A549 treated with ZK216348 at 1 μM for 4 hours (cell line): ENCODE measurements around the gene CD37. TPM values are rescaled to one million over a fixed set of nuclear protein-coding genes. Genes with fewer than 3 reads are reported as not detected.

Experiments used
- total RNA-seq: library from RNA; stranded (reverse); fragments of 200-300 nt; extraction: Qiagen RNA extraction; gene quantifications from 5 replicates; pipeline ENCODE4 v1.2.3, GENCODE V29; 2022; ENCODE audit warnings: low read depth

The CD37 gene, protein sequence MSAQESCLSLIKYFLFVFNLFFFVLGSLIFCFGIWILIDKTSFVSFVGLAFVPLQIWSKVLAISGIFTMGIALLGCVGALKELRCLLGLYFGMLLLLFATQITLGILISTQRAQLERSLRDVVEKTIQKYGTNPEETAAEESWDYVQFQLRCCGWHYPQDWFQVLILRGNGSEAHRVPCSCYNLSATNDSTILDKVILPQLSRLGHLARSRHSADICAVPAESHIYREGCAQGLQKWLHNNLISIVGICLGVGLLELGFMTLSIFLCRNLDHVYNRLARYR
- 0.13 TPM in 1 of 5 replicates, not detected in the others for total RNA-seq

DNA sequence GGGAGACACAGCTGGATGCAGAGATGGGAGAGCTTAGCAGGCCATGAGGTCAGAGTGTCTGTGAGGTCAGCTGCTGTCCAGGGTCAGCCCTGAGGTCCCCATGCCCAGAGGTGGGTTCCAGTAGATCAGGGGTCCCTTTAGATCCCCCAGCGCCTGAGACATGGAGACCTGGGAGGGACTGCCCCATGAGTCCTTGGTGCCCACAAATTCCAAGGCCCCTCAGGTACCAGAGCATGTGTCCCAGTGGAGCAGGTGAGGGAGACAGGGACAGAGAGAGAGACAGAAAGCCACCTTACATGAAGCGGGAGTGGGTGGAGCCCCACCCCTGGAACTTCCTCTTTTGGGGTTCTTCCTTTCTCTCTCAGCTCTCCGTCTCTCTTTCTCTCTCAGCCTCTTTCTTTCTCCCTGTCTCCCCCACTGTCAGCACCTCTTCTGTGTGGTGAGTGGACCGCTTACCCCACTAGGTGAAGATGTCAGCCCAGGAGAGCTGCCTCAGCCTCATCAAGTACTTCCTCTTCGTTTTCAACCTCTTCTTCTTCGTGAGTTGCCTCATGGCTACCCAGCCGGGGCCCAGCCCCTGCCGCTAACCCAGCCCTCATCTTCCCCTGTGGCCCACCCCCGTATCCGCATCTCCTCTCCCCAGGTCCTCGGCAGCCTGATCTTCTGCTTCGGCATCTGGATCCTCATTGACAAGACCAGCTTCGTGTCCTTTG, at the start of gene CD37:
CD37 (plus strand) TSS at position 336 of the 713 bp plus-strand sequence; CDS start at position 471, 135 bp downstream.

DNA sequence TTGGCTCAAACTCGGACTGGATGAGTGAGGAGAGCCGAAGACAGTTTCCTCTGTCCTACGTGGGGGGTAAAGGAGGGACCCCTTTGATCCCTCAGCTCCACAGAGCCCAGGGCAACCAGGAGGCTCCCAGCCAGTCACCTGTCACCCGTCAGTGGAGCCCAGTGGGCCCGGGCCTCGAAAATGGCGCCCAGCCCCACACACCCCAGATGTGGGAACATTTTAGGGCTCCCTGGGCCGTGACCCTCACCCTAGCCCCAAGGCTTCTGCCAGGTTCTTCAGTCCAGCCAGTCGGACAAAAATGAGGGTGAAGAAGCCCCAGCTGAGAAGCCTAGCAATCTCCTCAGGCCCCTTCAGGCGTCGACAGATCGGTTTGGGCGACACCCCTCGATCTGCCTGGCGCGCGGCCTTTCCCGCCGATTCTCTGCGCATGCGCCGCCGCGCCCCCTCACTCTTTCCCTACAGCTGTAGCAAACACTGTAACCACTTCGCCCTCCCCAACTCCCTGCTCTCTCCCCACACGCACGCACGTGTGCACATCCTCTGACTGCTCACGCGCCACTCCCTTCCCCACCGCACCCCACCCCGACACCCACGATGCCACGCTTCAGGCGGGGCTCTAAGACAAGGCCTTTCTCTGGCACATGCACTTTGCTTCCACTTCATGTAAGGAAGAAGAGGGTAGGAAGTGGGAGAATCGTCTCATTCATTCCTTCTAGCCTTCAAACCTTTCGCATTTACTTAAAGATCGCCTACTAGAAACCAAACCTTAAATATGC, 10.2 kb upstream of the CD37 start, which contains the start of gene SLC6A16:
SLC6A16 (minus strand) TSS at position 391 of the 776 bp plus-strand sequence. CDS start 13,844 bp downstream, outside the sequence.

DNA sequence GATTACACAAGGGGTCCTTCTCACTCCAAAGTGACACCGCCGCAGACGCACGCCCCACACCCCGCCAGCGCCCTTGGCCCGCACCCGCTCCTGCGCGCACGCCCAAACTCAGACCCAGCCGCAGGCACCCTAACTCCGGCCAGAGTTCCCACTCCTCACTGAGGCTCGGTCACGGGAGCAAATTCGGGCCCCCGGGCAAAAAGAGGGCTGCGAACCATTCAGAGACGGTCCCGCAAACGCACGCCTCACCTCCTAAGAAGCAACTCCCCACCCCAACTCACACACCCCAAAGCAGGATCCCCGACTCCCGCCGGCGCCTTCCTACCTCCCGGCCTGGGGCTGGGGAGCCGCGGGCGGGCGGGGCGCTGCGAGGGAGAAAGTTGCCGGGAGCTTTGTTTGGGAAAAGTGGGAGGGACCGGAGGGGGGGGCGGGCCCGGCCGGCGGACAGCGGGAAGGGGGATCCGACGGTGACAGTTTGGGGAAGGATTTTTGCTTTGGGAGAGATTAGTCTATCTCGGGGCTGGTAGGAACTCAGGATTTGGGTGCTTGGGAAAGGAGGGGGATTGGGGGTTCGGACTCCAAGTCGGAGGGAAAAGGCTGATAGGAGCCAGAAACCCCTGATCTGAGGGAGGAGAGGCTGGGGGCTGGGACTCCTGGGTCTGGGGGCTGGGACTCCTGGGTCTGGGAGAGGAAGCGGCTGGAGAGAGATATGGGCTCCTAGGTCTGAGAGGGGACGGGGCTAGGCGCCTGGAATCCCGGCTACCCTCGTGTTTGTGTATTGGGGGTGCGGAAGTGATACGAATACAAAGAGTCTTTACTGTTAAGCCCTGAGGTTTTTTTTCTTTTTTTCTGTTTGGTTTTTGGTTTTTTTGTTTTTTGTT, 27.1 kb downstream of the CD37 start, which contains the start of gene TEAD2:
TEAD2 (minus strand) TSS at position 369 of the 881 bp plus-strand sequence. CDS start 2,341 bp downstream, outside the sequence.

DNA sequence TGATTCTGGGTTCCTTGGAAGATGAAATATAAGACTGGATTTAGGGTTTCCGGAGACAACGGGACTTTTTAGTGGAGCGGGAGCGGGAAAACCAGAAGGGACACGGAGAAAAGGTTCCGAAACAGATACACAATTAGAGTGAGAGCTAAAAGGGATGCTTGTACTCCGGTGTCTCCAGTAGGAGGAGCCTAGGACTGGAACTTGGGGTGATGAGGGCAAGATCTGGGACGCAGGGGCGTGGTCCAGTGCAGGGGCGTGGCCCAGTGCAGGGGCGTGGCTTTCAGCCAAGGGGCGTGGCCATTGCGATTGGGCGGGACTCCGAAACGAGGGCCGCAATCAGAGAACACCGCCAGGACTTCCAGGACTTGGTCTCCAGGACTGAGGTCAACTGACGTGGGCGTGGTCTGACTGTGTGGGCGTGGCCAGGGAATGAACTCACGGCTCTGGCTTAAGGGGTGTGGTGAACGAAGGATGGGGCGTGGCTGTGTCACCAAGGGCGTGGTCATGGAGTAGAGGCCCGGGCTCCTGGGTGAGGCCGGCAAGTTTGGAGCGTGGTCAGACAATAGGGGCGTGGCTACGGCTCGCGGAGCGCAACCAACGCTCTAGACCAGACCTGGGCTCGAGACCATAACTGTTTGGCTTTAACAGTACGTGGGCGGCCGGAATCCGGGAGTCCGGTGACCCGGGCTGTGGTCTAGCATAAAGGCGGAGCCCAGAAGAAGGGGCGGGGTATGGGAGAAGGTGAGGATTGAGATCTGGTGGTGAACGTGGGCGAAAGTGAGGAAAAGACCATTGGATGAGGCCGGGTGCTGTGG, 28.3 kb downstream of the CD37 start, which contains the start of gene DKKL1:
DKKL1 (plus strand) TSS at position 610 of the 815 bp plus-strand sequence; CDS start at position 732, 122 bp downstream.

DNA sequence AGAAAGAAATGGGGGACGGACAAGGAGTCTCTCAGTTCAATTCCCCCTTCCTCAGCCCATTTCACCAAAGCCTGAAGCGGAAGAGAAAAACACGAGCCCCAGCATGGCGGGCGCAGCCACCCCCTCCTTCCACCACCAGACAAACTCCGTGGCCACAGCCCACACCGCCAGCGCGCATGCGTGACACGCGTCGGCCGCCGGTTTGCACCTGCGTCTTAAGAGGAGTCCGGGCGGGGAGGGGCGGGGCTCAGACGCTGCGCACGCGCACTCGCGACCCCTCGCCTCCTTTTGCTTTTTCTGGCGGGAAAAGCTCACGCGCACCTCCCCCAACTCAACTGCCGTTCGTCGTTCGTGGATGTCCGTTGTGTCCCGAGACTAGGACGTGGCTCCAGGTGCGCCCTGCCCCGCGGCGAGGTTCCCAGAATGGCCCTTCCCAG, 52.7 kb downstream of the CD37 start, which contains the start of gene KASH5:
KASH5 (plus strand) TSS at position 314 of the 437 bp plus-strand sequence. CDS start 2,635 bp downstream, outside the sequence.

Other genes starting within 250 kb of the CD37 start
- gene SNRNP70, start 250.0 kb upstream of the CD37 start, total RNA-seq, result 263 to 401 TPM (median 360 TPM) in 5 replicates
- 3.3 to 9.4 TPM (median 6.7 TPM) in 5 replicates for gene LIN7B, start 221.0 kb upstream of the CD37 start, total RNA-seq
- 0.70 to 2.4 TPM (median 1.8 TPM) in 5 replicates for gene C19orf73, start 216.3 kb upstream of the CD37 start, total RNA-seq
- 5.7 to 9.5 TPM (median 8.6 TPM) in 5 replicates for gene PPFIA3, start 215.9 kb upstream of the CD37 start, total RNA-seq
- 0.19 TPM in 1 of 5 replicates, not detected in the others for gene HRC, start 180.0 kb upstream of the CD37 start, total RNA-seq
- 5.5 to 10.6 TPM (median 9.5 TPM) in 5 replicates for gene TRPM4, start 177.6 kb upstream of the CD37 start, total RNA-seq
- 0.60 to 1.3 TPM (median 0.90 TPM) in 5 replicates for gene SLC6A16, start 10.2 kb upstream of the CD37 start, total RNA-seq
- 13.1 to 20.4 TPM (median 16.7 TPM) in 5 replicates for gene TEAD2, start 27.0 kb downstream of the CD37 start, total RNA-seq
- gene DKKL1, start 28.5 kb downstream of the CD37 start, total RNA-seq, result 0.80 to 0.86 TPM in 2 of 5 replicates, not detected in the others
- not detected in 5 replicates for gene KASH5, start 52.8 kb downstream of the CD37 start, total RNA-seq
- gene PTH2, start 88.0 kb downstream of the CD37 start, total RNA-seq, result not detected in 5 replicates
- gene GFY, start 90.0 kb downstream of the CD37 start, total RNA-seq, result 0.14 to 0.39 TPM (median 0.20 TPM) in 3 of 5 replicates, not detected in the others
- gene SLC17A7, start 106.1 kb downstream of the CD37 start, total RNA-seq, result 0.24 to 0.81 TPM (median 0.51 TPM) in 5 replicates
- gene PIH1D1, start 116.4 kb downstream of the CD37 start, total RNA-seq, result 92.5 to 93.8 TPM (median 93.2 TPM) in 5 replicates
- gene ALDH16A1, start 117.8 kb downstream of the CD37 start, total RNA-seq, result 12.1 to 27.7 TPM (median 25.8 TPM) in 5 replicates
- 0.70 to 1.6 TPM (median 1.1 TPM) in 5 replicates for gene FLT3LG, start 138.8 kb downstream of the CD37 start, total RNA-seq
- 3,231 to 4,145 TPM (median 3,896 TPM) in 5 replicates for gene RPL13A, start 152.2 kb downstream of the CD37 start, total RNA-seq
- gene RPS11, start 161.0 kb downstream of the CD37 start, total RNA-seq, result 3,660 to 4,645 TPM (median 3,818 TPM) in 5 replicates
- gene FCGRT, start 177.3 kb downstream of the CD37 start, total RNA-seq, result 21.1 to 29.8 TPM (median 28.8 TPM) in 5 replicates
- gene RCN3, start 192.6 kb downstream of the CD37 start, total RNA-seq, result 2.0 to 2.8 TPM (median 2.7 TPM) in 5 replicates
- 69.9 to 115 TPM (median 107 TPM) in 5 replicates for gene NOSIP, start 245.2 kb downstream of the CD37 start, total RNA-seq
- 0.39 to 1.1 TPM (median 0.94 TPM) in 5 replicates for gene PRRG2, start 245.9 kb downstream of the CD37 start, total RNA-seq